Measurements from ENCODE around the gene EGLN2. TPM values are rescaled to one million over a fixed set of nuclear protein-coding genes. Genes with fewer than 3 reads are reported as not detected.
"Not testable (repeated sequence)": the region's sequence is repeated elsewhere in the genome, so short reads cannot be mapped to it uniquely, and the experiment has no call there.

Gene EGLN2
- total RNA-seq, 2 donors from 2014 or later, result 88.3 to 96.7 TPM

DNA sequence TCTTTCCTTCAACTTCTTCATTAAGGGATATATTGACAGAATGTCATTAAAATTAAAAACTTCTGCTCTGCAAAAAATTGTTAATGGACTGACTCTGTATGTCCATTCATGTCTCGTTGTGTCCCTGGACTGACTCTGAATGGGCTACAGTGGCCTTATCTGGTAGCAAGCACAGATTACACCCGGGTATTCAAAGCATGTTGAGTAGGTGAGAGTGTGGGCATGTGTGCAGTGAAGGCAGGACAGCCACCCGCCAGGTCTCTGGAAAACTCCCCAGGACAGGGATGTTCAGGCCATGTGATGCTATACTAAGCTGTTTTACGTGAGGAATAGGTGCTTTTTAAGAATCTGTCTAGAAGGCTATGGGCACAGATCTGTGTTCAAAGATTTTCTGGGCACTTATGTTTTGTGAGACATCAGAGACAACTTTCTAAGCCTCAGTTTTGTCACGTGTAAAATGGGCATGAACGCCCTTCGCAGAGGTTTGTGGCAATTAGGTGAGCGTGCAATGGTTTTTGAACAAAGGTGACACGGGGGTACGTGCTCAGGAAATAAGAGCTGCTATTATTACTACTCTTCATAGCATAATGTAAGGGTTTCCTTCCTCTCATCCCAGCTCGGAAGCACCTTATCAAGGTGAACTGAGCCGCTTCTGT lies 44.1 kb downstream of the EGLN2 start:
- H3K36me3 Mint-ChIP-seq; ATAC-seq; H3K9me3 Mint-ChIP-seq; DNase-seq (ENCODE audit: low spot score in 2 of 2): not testable (repeated sequence)
- peak overlapping the region in 1 of 2 donors; percentile 85 for H3K27ac Mint-ChIP-seq

DNA sequence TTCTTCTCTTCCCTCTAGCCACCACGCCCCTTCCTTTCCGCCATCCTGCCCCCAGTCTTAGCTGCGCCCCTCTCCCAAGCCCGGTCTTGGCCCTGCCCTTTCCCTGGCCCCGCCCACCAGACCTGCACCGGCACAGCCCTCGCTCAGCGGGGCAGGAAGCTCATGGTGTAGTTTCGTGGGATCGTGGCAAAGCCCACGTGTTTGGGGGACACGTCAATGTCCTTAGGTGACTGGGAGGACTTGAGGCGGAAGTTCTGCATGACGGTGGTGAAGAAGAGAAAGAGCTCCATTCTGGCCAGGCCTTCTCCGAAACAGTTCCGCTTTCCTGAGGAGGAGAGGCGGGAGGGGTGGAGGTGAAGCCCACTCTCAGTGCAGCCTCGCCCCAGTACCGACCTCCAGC lies 44.7 kb downstream of the EGLN2 start:
- H3K36me3 Mint-ChIP-seq, H3K9me3 Mint-ChIP-seq: not testable (repeated sequence)
- peak; percentile 99 for ATAC-seq
- DNase-seq (ENCODE audit: low spot score in 2 of 2), result peak; percentile 57 to 86
- H3K27ac Mint-ChIP-seq, result peak overlapping the region in 1 of 2 donors; percentile 85

GRCh38 chr19:40846722-40847121 lies 47.7 kb downstream of the EGLN2 start:
- not testable (repeated sequence) for ATAC-seq; H3K36me3 Mint-ChIP-seq; H3K9me3 Mint-ChIP-seq; DNase-seq (ENCODE audit: low spot score in 2 of 2)
- peak overlapping the region in 1 of 2 donors; percentile 49 for H3K27ac Mint-ChIP-seq

DNA sequence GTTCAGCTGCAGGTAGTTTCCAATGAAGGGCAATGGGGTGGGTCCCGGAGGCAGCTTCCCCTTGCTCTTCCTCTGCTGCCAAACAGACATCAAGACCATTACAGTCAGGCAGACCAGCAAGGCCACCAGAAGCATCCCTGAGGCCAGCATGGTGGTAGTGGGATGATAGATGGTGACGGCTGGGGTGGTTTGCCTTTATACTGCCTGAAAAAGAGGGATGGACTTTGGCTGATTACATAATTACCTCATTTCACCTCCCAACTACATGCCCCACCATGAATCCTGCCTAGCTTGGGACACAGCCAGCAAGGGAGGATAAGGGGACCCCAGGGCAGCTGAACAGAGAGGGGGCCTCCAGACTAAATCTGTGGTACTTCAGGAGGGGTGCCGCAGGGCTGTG lies 51.3 kb downstream of the EGLN2 start, which contains the start of gene CYP2A6:
Gene CYP2A6 (minus strand): TSS at position 171 of the 400 bp plus-strand sequence. CDS start 21 bp downstream, at position 150.
- not testable (repeated sequence) for DNase-seq (ENCODE audit: low spot score in 2 of 2); H3K36me3 Mint-ChIP-seq; H3K9me3 Mint-ChIP-seq; ATAC-seq
- peak within 1 kb of the TSS in 1 of 2 donors; percentile 18 for H3K27ac Mint-ChIP-seq

GRCh38 chr19:40852467-40853152 lies 53.6 kb downstream of the EGLN2 start:
- not testable (repeated sequence) for H3K36me3 Mint-ChIP-seq; DNase-seq (ENCODE audit: low spot score in 2 of 2); ATAC-seq; H3K9me3 Mint-ChIP-seq
- peak overlapping the region in 1 of 2 donors; percentile 65 for H3K27ac Mint-ChIP-seq

Other genes with a start within 250 kb of the EGLN2 start
- 100 to 1,000 TPM; 108 to 173 TPM for gene SHKBP1, start 222.3 kb upstream of the EGLN2 start, total RNA-seq
- gene LTBP4, start 197.8 kb upstream of the EGLN2 start, total RNA-seq, result 100 to 1,000 TPM; 178 to 245 TPM
- gene NUMBL, start 108.5 kb upstream of the EGLN2 start, total RNA-seq, result 10 to 100 TPM; 18.0 to 20.2 TPM
- gene COQ8B, start 82.3 kb upstream of the EGLN2 start, total RNA-seq, result 10 to 100 TPM; 25.5 to 39.8 TPM
- 1 to 10 TPM; 8.3 to 9.4 TPM for gene ITPKC, start 82.1 kb upstream of the EGLN2 start, total RNA-seq
- gene ACTMAP, start 48.7 kb upstream of the EGLN2 start, total RNA-seq, result 10 to 100 TPM; 21.4 to 23.2 TPM
- gene SNRPA, start 48.0 kb upstream of the EGLN2 start, total RNA-seq, result 100 to 1,000 TPM; 197 to 227 TPM
- gene MIA, start 23.7 kb upstream of the EGLN2 start, total RNA-seq, result not detected
- 10 to 100 TPM; 42.8 to 60.6 TPM for gene RAB4B, start 20.9 kb upstream of the EGLN2 start, total RNA-seq
- under 1 TPM in 1 of 2 donors, not detected in 1; 0.23 TPM for gene CYP2A6, start 51.3 kb downstream of the EGLN2 start, total RNA-seq
- gene CYP2A7, start 83.0 kb downstream of the EGLN2 start, total RNA-seq, result not detected
- gene CYP2B6, start 192.1 kb downstream of the EGLN2 start, total RNA-seq, result not detected

Measured in activated naive CD4-positive, alpha-beta T cell treated with anti-CD3 and anti-CD28 coated beads, Interleukin-2, amount 50 U/mL, for 72 hours (primary cell).